K562 (cell line): ENCODE measurements around the gene OPA3. TPM values are rescaled to one million over a fixed set of nuclear protein-coding genes. Genes with fewer than 3 reads are reported as not detected.

Experiments used
- ATAC-seq: fragments of 200-7000 bp; cut with Tn5 transposase; 3 replicates; pipeline ENCODE4 v1.9.1; 2020; ENCODE audit warnings: moderate library complexity
- BruUV-seq: library from RNA; stranded (reverse); fragments of 400-500 nt; replicated peaks from 2 replicates; lab custom pipeline; 2021; lab: Mats Ljungman, UMichigan
- CTCF ChIA-PET: fragments of 300-600 bp; formaldehyde crosslinking; extraction: SDS; loops from one replicate; lab custom pipeline; 2021; ENCODE audit warnings: low intra/inter-chr PET ratio; lab: Yijun Ruan, JAX
- POLR2A ChIA-PET: fragments of 300-600, 350-650 bp; sonication (Branson Sonifier 250); formaldehyde crosslinking; extraction: SDS; loops from one replicate; lab custom pipeline; 2021; ENCODE audit warnings: antibody characterized with exemption, inconsistent platforms; lab: Yijun Ruan, JAX
- DNase-seq, 4 experiments: peaks; one replicate each; pipeline versions ENCODE4 v3.0.0 to v3.0.0-alpha.2; 2011 to 2018; ENCODE audit warnings: low spot score in 3 of 4, mixed read lengths in 3 of 4; ENCODE audit errors: extremely low read depth in 1 of 4
- FAIRE-seq: peaks from 2 replicates; lab custom pipeline; 2011; peaks lifted over from hg19 to GRCh38; lab: Jason Lieb, UNC
- H2AFZ ChIP-seq: 2 replicates; pipeline ENCODE4 v1.6.0; 2011; ENCODE audit warnings: low read depth, low read length, control low read depth, inconsistent platforms
- H3K27ac ChIP-seq: fragments of 200-600 bp; 3 replicates; pipeline ENCODE4 v1.8.0; 2011; ENCODE audit warnings: low read depth, mild to moderate bottlenecking, control low read depth, inconsistent platforms, low read length, moderate library complexity, mixed read lengths; ENCODE audit errors: extremely low read depth
- H3K27me3 ChIP-seq, 2 experiments: fragments of 300-600 bp in 1 of 2; 2 replicates in 1 of 2; 3 replicates in 1 of 2; pipeline versions ENCODE4 v1.6.0 to v1.8.0; 2011; ENCODE audit warnings: inconsistent platforms in 2 of 2, low read length in 2 of 2, mild to moderate bottlenecking in 1 of 2, mixed read lengths in 1 of 2, moderate library complexity in 1 of 2; ENCODE audit not compliant: control insufficient read depth in 2 of 2, insufficient read depth in 2 of 2
- H3K36me3 ChIP-seq: fragments of 300-600 bp; 3 replicates; pipeline ENCODE4 v1.8.0; 2011; ENCODE audit warnings: mild to moderate bottlenecking, low read length, inconsistent platforms; ENCODE audit not compliant: control insufficient read depth, insufficient read depth
- H3K4me1 ChIP-seq, 2 experiments: fragments of 200-600 bp in 1 of 2; replicated peaks in 1 of 2; 2 replicates in 1 of 2; 3 replicates in 1 of 2; pipeline versions ENCODE4 v1.5.1 to v1.8.0; 2011; ENCODE audit warnings: inconsistent platforms in 2 of 2, low read length in 2 of 2, mild to moderate bottlenecking in 1 of 2, mixed read lengths in 1 of 2, moderate library complexity in 1 of 2; ENCODE audit not compliant: control insufficient read depth in 2 of 2, insufficient read depth in 2 of 2
- H3K4me2 ChIP-seq: 2 replicates; pipeline ENCODE4 v1.6.1; 2011; ENCODE audit warnings: low read length, control low read depth, inconsistent platforms, mixed read lengths; ENCODE audit not compliant: insufficient read depth
- H3K4me3 ChIP-seq: fragments of 200-600 bp; sonication (generic), shearing (Covaris generic); 2 replicates; pipeline ENCODE4 v1.5.1; 2016; ENCODE audit warnings: control low read depth, inconsistent platforms
- H3K79me2 ChIP-seq: fragments of 200-600 bp; 3 replicates; pipeline ENCODE4 v1.8.0; 2011; ENCODE audit warnings: low read length, inconsistent platforms; ENCODE audit not compliant: control insufficient read depth, insufficient read depth
- H3K9ac ChIP-seq, 2 experiments: 2 replicates each; pipeline versions ENCODE4 v1.6.0 to v1.6.1; 2011; ENCODE audit warnings: low read depth in 2 of 2, low read length in 2 of 2, control low read depth in 1 of 2, inconsistent platforms in 1 of 2, mild to moderate bottlenecking in 1 of 2, mixed read lengths in 1 of 2; ENCODE audit not compliant: insufficient read depth in 1 of 2
- H3K9me1 ChIP-seq: one replicate; pipeline ENCODE4 v1.6.0; 2011; ENCODE audit warnings: inconsistent platforms, mild to moderate bottlenecking, low read length, moderate library complexity; ENCODE audit not compliant: control insufficient read depth, insufficient read depth
- H3K9me3 ChIP-seq: replicated peaks from 2 replicates; pipeline ENCODE4 v1.5.1; 2011; ENCODE audit warnings: low read depth, low read length, inconsistent platforms; ENCODE audit not compliant: control insufficient read depth, insufficient read depth
- H4K20me1 ChIP-seq: replicated peaks from 2 replicates; pipeline ENCODE4 v1.6.1; 2011; ENCODE audit warnings: low read length, inconsistent platforms, mixed read lengths; ENCODE audit not compliant: control insufficient read depth, insufficient read depth
- MED1 ChIP-seq: sonication (generic); formaldehyde crosslinking; IDR thresholded peaks from 2 replicates; pipeline ENCODE4 v1.8.1; 2023; ENCODE audit warnings: missing genetic modification reagents, borderline replicate concordance
- POLR2AphosphoS2 ChIP-seq: IDR thresholded peaks from 2 replicates; pipeline ENCODE4 v1.6.1; 2012; ENCODE audit warnings: low read length, improper control_type of control experiment
- PRMT5 ChIP-seq: sonication (generic); formaldehyde crosslinking; IDR thresholded peaks from 2 replicates; pipeline ENCODE4 v1.5.0; 2020; ENCODE audit warnings: missing genetic modification reagents
- SAFB ChIP-seq: fragments of 200-400 bp; formaldehyde crosslinking; IDR thresholded peaks from 2 replicates; pipeline ENCODE4 v1.6.1; 2017; ENCODE audit warnings: low read depth, low read length, borderline replicate concordance
- SMARCC2 ChIP-seq: fragments of 450-650 bp; IDR thresholded peaks from 2 replicates; pipeline ENCODE4 v1.6.1; 2017; ENCODE audit warnings: antibody characterized with exemption, moderate library complexity, mild to moderate bottlenecking, low read depth
- STAT5B ChIP-seq: fragments of 250-450 bp; sonication (Bioruptor Pico); IDR thresholded peaks from 2 replicates; pipeline ENCODE4 v1.8.0; 2021; ENCODE audit warnings: mild to moderate bottlenecking, inconsistent platforms
- ZBTB34 ChIP-seq: fragments of 250-450 bp; sonication (Bioruptor Pico); IDR thresholded peaks from 2 replicates; pipeline ENCODE4 v1.8.0; 2021; ENCODE audit warnings: mild to moderate bottlenecking, moderate library complexity
- WGBS: fragments of 100-300 bp; shearing (Covaris generic); methylation state at CpG from one replicate; pipeline ENCODE4 v1.1.6; 2016; ENCODE audit warnings: low coverage, mixed read lengths; ENCODE audit not compliant: insufficient coverage; ENCODE audit errors: missing lambda C conversion rate; 5-methylcytosine and 5-hydroxymethylcytosine counted together
- in situ Hi-C: fragments of 300-500 bp; cut with MboI; formaldehyde crosslinking; loops from 4 replicates; pipeline ENCODE4 v1.15.0; 2018; ENCODE audit warnings: inconsistent platforms, mixed read lengths
- intact Hi-C: fragments of 100-400 bp; cut with micrococcal nuclease; formaldehyde crosslinking; loops from 2 replicates; pipeline ENCODE4 v1.14.2; 2022
- polyA plus RNA-seq, 8 experiments: library from polyadenylated mRNA; depleted of rRNA in 4 of 8; stranded (reverse) in 5 of 8; unstranded in 3 of 8; fragments of >200 nt; fragmentation: Nextera tagmentation in 2 of 8; fragmentation: Illumina TruSeq in 1 of 8; extraction: Ambion mirVana in 2 of 8; extraction: Trizol in 1 of 8; gene quantifications; 2 replicates each; pipeline versions ENCODE4 v1.2.1 to v1.2.3, GENCODE V29; 2011 to 2014; ENCODE audit warnings: inconsistent platforms in 1 of 8, missing spikeins in 1 of 8
- total RNA-seq, 7 experiments: library from RNA; depleted of rRNA in 6 of 7; stranded (reverse); fragments of >200 nt in 6 of 7; fragmentation: Illumina TruSeq in 2 of 7; extraction: Trizol in 2 of 7; gene quantifications; 2 replicates each; pipeline versions ENCODE4 v1.2.1 to v1.2.3, GENCODE V29; 2011 to 2021; ENCODE audit warnings: low replicate concordance in 1 of 7
- TF ChIP-seq, protein P1 (sequence below): IDR thresholded peaks from 3 replicates; pipeline ENCODE4 v1.6.1; 2011; ENCODE audit warnings: borderline replicate concordance, mild to moderate bottlenecking, moderate library complexity; ENCODE audit not compliant: insufficient read length; ENCODE audit errors: extremely low read depth

Gene OPA3
- total and polyA plus RNA-seq, 9 of the 15 experiments (the other 6 are each of a cell fraction or from before 2014, with no cell fraction given): 1.4 to 18.8 (median 9.0) TPM

DNA sequence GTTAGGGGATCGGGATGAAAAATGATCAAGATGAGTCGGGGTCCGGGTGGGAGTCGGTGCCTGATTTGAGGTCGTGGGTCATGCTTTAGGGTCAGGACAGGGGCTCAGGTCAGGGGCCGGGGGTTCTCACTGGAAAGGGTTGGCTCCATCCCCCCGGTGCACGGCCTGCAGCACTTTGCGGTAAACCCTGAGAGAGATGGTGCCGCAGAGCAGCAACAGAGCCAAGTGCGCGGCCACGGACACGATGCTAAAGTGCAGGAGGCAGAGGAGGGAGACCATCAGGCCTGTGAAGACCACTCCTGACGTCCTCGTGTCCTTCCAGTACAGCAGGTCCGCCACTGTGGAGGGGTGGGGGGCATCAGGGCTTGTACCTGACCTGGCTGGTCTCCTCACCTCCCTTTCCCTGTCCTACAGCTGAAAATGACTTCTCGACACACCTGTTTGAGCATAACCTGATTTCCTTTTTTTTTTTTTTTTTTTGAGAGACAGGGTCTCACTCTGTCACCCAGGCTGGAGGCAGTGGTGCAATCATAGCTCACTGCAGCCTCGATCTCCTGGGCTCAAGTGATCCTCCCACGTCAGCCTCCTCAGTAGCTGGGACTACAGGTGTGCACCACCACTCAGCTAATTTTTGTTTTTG lies 95.3 kb downstream of the OPA3 start:
- Histone ChIP-seq H3K79me2 (peaks cover 6% of the 10 kb centered on the region; the same call in 1 of the 3 replicates), H2AFZ (no peak overlapping the region), H3K4me2 (no peak overlapping the region), H4K20me1 (no peaks in the 10 kb centered on the region), H3K36me3 (no peaks in the 10 kb centered on the region), H3K9me3 (no peaks in the 10 kb centered on the region), H3K9me1 (no peaks in the 10 kb centered on the region), H3K4me1 (peaks cover 8 to 34% of the 10 kb centered on the region in 2 experiments; a peak in 4 of 5 replicates), H3K27me3 (0 out of 5 replicates have a peak, but pooled peaks cover 0 to 2% of the 10 kb centered on the region in 2 experiments), H3K9ac (no peak overlapping the region), H3K27ac (no peak overlapping the region), H3K4me3 (no peak overlapping the region)
- ATAC-seq: no peak
- no peak for DNase-seq
- no TSS peak for BruUV-seq
- intact Hi-C loops (loop anchor here (5.0 kb wide), 1 partner anchor 153 kb away; no protein-coding TSS in a partner anchor), in situ Hi-C loops (no loop called here)
- FAIRE-seq: no peak
- ChIA-PET CTCF (no interaction called here), POLR2A (no interaction called here)
- WGBS: 66% methylated on average over 13 of the region's 20 CpGs
- TF ChIP-seq STAT5B (CRISPR knock-in tag) (no peak), SMARCC2 (no peak), ZBTB34 (no peak), MED1 (no peak), PRMT5 (CRISPR knock-in tag) (no peak), SAFB (no peak), POLR2AphosphoS2 (no peak)
- TF ChIP-seq, protein P1, sequence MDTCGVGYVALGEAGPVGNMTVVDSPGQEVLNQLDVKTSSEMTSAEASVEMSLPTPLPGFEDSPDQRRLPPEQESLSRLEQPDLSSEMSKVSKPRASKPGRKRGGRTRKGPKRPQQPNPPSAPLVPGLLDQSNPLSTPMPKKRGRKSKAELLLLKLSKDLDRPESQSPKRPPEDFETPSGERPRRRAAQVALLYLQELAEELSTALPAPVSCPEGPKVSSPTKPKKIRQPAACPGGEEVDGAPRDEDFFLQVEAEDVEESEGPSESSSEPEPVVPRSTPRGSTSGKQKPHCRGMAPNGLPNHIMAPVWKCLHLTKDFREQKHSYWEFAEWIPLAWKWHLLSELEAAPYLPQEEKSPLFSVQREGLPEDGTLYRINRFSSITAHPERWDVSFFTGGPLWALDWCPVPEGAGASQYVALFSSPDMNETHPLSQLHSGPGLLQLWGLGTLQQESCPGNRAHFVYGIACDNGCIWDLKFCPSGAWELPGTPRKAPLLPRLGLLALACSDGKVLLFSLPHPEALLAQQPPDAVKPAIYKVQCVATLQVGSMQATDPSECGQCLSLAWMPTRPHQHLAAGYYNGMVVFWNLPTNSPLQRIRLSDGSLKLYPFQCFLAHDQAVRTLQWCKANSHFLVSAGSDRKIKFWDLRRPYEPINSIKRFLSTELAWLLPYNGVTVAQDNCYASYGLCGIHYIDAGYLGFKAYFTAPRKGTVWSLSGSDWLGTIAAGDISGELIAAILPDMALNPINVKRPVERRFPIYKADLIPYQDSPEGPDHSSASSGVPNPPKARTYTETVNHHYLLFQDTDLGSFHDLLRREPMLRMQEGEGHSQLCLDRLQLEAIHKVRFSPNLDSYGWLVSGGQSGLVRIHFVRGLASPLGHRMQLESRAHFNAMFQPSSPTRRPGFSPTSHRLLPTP: no peak
